ENCODE data around the gene PDE6C. TPM values are rescaled to one million over a fixed set of nuclear protein-coding genes. Genes with fewer than 3 reads are reported as not detected.

PDE6C gene
- total and polyA plus RNA-seq, 2 of the 8 experiments (the other 6 are each of a cell fraction or from before 2014, with no cell fraction given) = not detected

DNA sequence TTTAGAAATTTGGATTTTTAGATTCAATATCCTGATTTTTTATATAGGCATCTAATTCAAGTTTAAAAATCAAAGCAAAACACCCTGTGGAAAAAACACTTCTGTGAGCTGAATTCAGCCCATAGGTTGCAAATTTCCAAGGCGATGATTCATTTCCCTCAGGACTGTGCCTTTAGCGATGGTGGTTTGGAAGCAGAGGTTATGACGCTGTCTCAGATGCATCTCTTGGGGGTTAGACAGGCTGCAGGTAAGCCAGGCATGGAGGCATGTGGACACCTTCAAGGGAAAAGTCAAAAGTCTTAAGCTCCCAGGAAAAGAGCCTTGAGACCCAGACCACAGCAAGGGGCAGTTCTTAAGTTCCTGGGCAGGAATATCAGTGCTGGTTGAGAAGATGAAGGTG is 99.6 kb downstream of the PDE6C start:
- Histone ChIP-seq H3K4ac (replicated peaks; ENCODE audit: insufficient read length, low read depth, low read length) (no peak overlapping the region), H3K9ac (replicated peaks in 1 of 4; ENCODE audit: extremely low read depth in 1 of 4, low read depth in 3 of 4, low read length in 3 of 4) (no peak overlapping the region; a peak in 1 of 7 replicates), H2BK5ac (ENCODE audit: low read depth, low read length) (no peak overlapping the region), H4K5ac (ENCODE audit: insufficient read length, low read depth, low read length) (no peak overlapping the region), H3K79me1 (ENCODE audit: low read depth, low read length) (no peaks in the 10 kb centered on the region), H3K36me3 (ENCODE audit: control insufficient read depth in 2 of 4, insufficient read depth in 4 of 4, low read length in 3 of 4) (no peaks in the 10 kb centered on the region), H2BK15ac (ENCODE audit: low read length) (no peak overlapping the region), H3K18ac (ENCODE audit: extremely low read depth, low read length) (no peak overlapping the region), H2AK5ac (ENCODE audit: low read depth, low read length) (no peak overlapping the region), H4K91ac (replicated peaks; ENCODE audit: insufficient read length, low read length) (no peak overlapping the region), H3K56ac (replicated peaks; ENCODE audit: insufficient read length, low read depth, low read length) (no peak overlapping the region), H3K23ac (ENCODE audit: insufficient read length) (no peak overlapping the region), H4K20me1 (replicated peaks in 1 of 2; ENCODE audit: control insufficient read depth in 1 of 2, insufficient read depth in 2 of 2, low read length in 2 of 2) (no peaks in the 10 kb centered on the region), H3K27ac (ENCODE audit: low read depth, low read length) (no peak overlapping the region), H4K8ac (ENCODE audit: extremely low read depth, insufficient read depth, low read length) (no peak overlapping the region), H3K9me3 (ENCODE audit: insufficient read depth in 2 of 2, low read depth in 1 of 2, low read length in 1 of 2) (no peaks in the 10 kb centered on the region), H3K27me3 (replicated peaks in 1 of 4; ENCODE audit: control insufficient read depth in 3 of 4, extremely low read depth in 1 of 4, insufficient read depth in 3 of 4, low read length in 3 of 4) (no peaks in the 10 kb centered on the region), H3K4me1 (replicated peaks in 1 of 4; ENCODE audit: control insufficient read depth in 3 of 4, insufficient read depth in 4 of 4, low read length in 3 of 4) (no peaks in the 10 kb centered on the region), H3K4me2 (ENCODE audit: insufficient read depth in 1 of 2, low read depth in 2 of 2, low read length in 2 of 2) (no peak overlapping the region), H3K14ac (ENCODE audit: insufficient read length) (no peak overlapping the region), H3K79me2 (ENCODE audit: control insufficient read depth in 1 of 2, insufficient read depth in 2 of 2, low read length in 2 of 2) (no peaks in the 10 kb centered on the region), H2BK120ac (replicated peaks; ENCODE audit: low read depth, low read length) (no peak overlapping the region), H2BK20ac (ENCODE audit: low read length) (no peak overlapping the region), H2BK12ac (ENCODE audit: low read depth, low read length) (no peak overlapping the region), H3K23me2 (ENCODE audit: low read depth, low read length) (no peaks in the 10 kb centered on the region), H3K4me3 (ENCODE audit: extremely low read depth in 1 of 4, insufficient read depth in 2 of 4, low read depth in 3 of 4, low read length in 4 of 4) (no peak overlapping the region), H2AFZ (ENCODE audit: low read length) (no peak overlapping the region)
- 89% methylated on average over 3 of the region's 3 CpGs; no CpG with 5 or more reads in 1 of the 2 experiments for WGBS, 2 experiments (ENCODE audit: extremely low coverage in 1 of 2, insufficient coverage in 1 of 2, insufficient read length in 1 of 2, insufficient replicate concordance in 2 of 2, low coverage in 1 of 2, low lambda C conversion rate in 2 of 2, missing lambda C conversion rate in 1 of 2)
- TF ChIP-seq E2F6 (IDR thresholded peaks at IDR 0.05) (no peak), MAFK (IDR thresholded peaks at IDR 0.05; ENCODE audit: low read depth, low read length) (no peak), SP4 (IDR thresholded peaks at IDR 0.05; ENCODE audit: low read length) (no peak), GABPA (IDR thresholded peaks at IDR 0.05; ENCODE audit: borderline replicate concordance, insufficient read depth, low read length) (no peak), RXRA (IDR thresholded peaks at IDR 0.05; ENCODE audit: insufficient read depth, low read depth, low read length) (no peak), CHD2 (IDR thresholded peaks at IDR 0.05; ENCODE audit: low read length) (no peak), CHD1 (IDR thresholded peaks at IDR 0.05; ENCODE audit: low read depth, low read length) (no peak), RNF2 (IDR thresholded peaks at IDR 0.05; ENCODE audit: borderline replicate concordance, low read depth, low read length, missing control alignments, poor library complexity, severe bottlenecking) (no peak), ASH2L (IDR thresholded peaks at IDR 0.05; ENCODE audit: low read length) (no peak), SP1 (IDR thresholded peaks at IDR 0.05; ENCODE audit: low read depth, low read length) (no peak)
- FAIRE-seq = no peak
- CTCF ChIA-PET (ENCODE audit: partially characterized antibody) = interaction anchor here (0.7 to 1.6 kb wide), 3 partner anchors 9 to 104 kb away, joined by 3 to 4 read pairs (median 4); partner anchors contain the start of gene FRA10AC1
- DNase-seq (ENCODE audit: low read depth in 1 of 2, low spot score in 2 of 2) = no peak
- POLR2A ChIA-PET (ENCODE audit: partially characterized antibody) = no interaction called here

Data from H1 (cell line).